HG02610 (cell line): Measurements from ENCODE around the gene SLC22A2.

Experiments
- ATAC-seq: cut with Tn5 transposase; IDR thresholded peaks from one replicate; pipeline ENCODE4 v1.9.1; 2021; ENCODE audit warnings: mild to moderate bottlenecking, moderate library complexity; ENCODE audit not compliant: unreplicated experiment

The SLC22A2 gene

GRCh38 chr6:160172704-160173103 lies 85.9 kb downstream of the SLC22A2 start:
- no peak for ATAC-seq

GRCh38 chr6:160170018-160170680 lies 88.5 kb downstream of the SLC22A2 start:
- ATAC-seq: no peak

- no peak for ATAC-seq
Measured at GRCh38 chr6:160167604-160168399, 90.8 kb downstream of the SLC22A2 start.
